ENCODE measurements around the gene ARFIP1. TPM values are rescaled to one million over a fixed set of nuclear protein-coding genes. Genes with fewer than 3 reads are reported as not detected.
"Not testable (repeated sequence)": the region's sequence is repeated elsewhere in the genome, so short reads cannot be mapped to it uniquely, and the experiment has no call there.

Gene ARFIP1
- total RNA-seq, result 10 to 100 TPM; 13.1 to 13.8 TPM

GRCh38 chr4:152779513-152780266 lies at the start of gene ARFIP1, which contains the start of gene TIGD4:
ARFIP1 (plus strand) TSS chr4:152779954; CDS start chr4:152829634, 49,680 bp downstream.
TIGD4 (minus strand) TSS chr4:152779730; CDS start chr4:152771004, 8,726 bp downstream.
- ChIA-PET CTCF (interaction anchor here (1.1 to 2.4 kb wide), 3 partner anchors 10 to 348 kb away, joined by 3 to 11 read pairs (median 4); no protein-coding TSS in a partner anchor), POLR2A (interaction anchor here (0.6 to 2.4 kb wide), 3 partner anchors 100 to 315 kb away, joined by 3 to 14 read pairs (median 4); partner anchors contain the start of gene FBXW7)

- ChIA-PET POLR2A (no interaction called here), CTCF (no interaction called here)
Observed at GRCh38 chr4:152731997-152732396, 47.8 kb upstream of the ARFIP1 start.

GRCh38 chr4:152734015-152734698 lies 45.6 kb upstream of the ARFIP1 start:
- ChIA-PET POLR2A (no interaction called here), CTCF (interaction anchor here (0.9 kb wide), 1 partner anchor 318 kb away, joined by 4 read pairs; no protein-coding TSS in a partner anchor)

GRCh38 chr4:152734699-152735050 lies 45.1 kb upstream of the ARFIP1 start:
- ChIA-PET POLR2A (no interaction called here), CTCF (interaction anchor here (1.6 kb wide), 1 partner anchor 145 kb away, joined by 3 read pairs; no protein-coding TSS in a partner anchor)

- ChIA-PET CTCF (interaction anchor here (0.6 to 1.6 kb wide), 2 partner anchors 146 to 358 kb away, joined by 3 read pairs; no protein-coding TSS in a partner anchor), POLR2A (no interaction called here)
Observed at GRCh38 chr4:152735396-152735859, 44.3 kb upstream of the ARFIP1 start.

GRCh38 chr4:152735906-152736305 lies 43.8 kb upstream of the ARFIP1 start:
- ChIA-PET CTCF (interaction anchor here (0.6 to 1.6 kb wide), 2 partner anchors 146 to 358 kb away, joined by 3 read pairs; no protein-coding TSS in a partner anchor), POLR2A (no interaction called here)

GRCh38 chr4:152738827-152739226 lies 40.9 kb upstream of the ARFIP1 start:
- POLR2A ChIA-PET, result no interaction called here
- CTCF ChIA-PET, result interaction anchor here (1.1 kb wide), 1 partner anchor 598 kb away, joined by 3 read pairs; no protein-coding TSS in a partner anchor

- CTCF ChIA-PET, result no interaction called here
- POLR2A ChIA-PET, result no interaction called here
Observed at GRCh38 chr4:152747444-152747843, 32.3 kb upstream of the ARFIP1 start.

- CTCF ChIA-PET, result no interaction called here
- POLR2A ChIA-PET, result no interaction called here
Observed at GRCh38 chr4:152748619-152749018, 31.1 kb upstream of the ARFIP1 start.

GRCh38 chr4:152763796-152764195 lies 16.0 kb upstream of the ARFIP1 start:
- ChIA-PET CTCF (no interaction called here), POLR2A (no interaction called here)

GRCh38 chr4:152765069-152765737 lies 14.6 kb upstream of the ARFIP1 start:
- CTCF ChIA-PET, result not testable (repeated sequence)

GRCh38 chr4:152771741-152772533 lies 7.8 kb upstream of the ARFIP1 start:
- POLR2A ChIA-PET, result no interaction called here
- CTCF ChIA-PET, result no interaction called here

More at GRCh38 chr4:152765069-152765737, 14.6 kb upstream of the ARFIP1 start:
- POLR2A ChIA-PET, result not testable (repeated sequence)

GRCh38 chr4:152773339-152773738 lies 6.4 kb upstream of the ARFIP1 start:
- POLR2A ChIA-PET, result no interaction called here
- CTCF ChIA-PET, result no interaction called here

- ChIA-PET CTCF (no interaction called here), POLR2A (no interaction called here)
Observed at GRCh38 chr4:152773953-152774352, 5.8 kb upstream of the ARFIP1 start.

GRCh38 chr4:152776352-152776751 lies 3.4 kb upstream of the ARFIP1 start:
- ChIA-PET POLR2A (no interaction called here), CTCF (no interaction called here)

- ChIA-PET POLR2A (no interaction called here), CTCF (no interaction called here)
Observed at GRCh38 chr4:152777488-152777887, 2.3 kb upstream of the ARFIP1 start.

GRCh38 chr4:152778656-152779512 lies 870 bp upstream of the ARFIP1 start:
- ChIA-PET CTCF (interaction anchor here (1.1 to 2.4 kb wide), 3 partner anchors 9 to 349 kb away, joined by 3 to 11 read pairs (median 4); no protein-coding TSS in a partner anchor), POLR2A (interaction anchor here (0.6 to 2.4 kb wide), 3 partner anchors 100 to 314 kb away, joined by 3 to 14 read pairs (median 4); partner anchors contain the start of gene FBXW7)

GRCh38 chr4:152780267-152780778 lies 569 bp downstream of the ARFIP1 start:
- POLR2A ChIA-PET, result interaction anchor here (2.4 kb wide), 1 partner anchor 244 kb away, joined by 14 read pairs; the partner anchor contains the start of gene FBXW7
- CTCF ChIA-PET, result interaction anchor here (2.4 kb wide), 1 partner anchor 10 kb away, joined by 11 read pairs; no protein-coding TSS in a partner anchor

All from activated CD8-positive, alpha-beta memory T cell treated with anti-CD3 and anti-CD28 coated beads for 36 hours (primary cell).